ENCODE data around the gene MAP3K6.

MAP3K6 gene

DNA sequence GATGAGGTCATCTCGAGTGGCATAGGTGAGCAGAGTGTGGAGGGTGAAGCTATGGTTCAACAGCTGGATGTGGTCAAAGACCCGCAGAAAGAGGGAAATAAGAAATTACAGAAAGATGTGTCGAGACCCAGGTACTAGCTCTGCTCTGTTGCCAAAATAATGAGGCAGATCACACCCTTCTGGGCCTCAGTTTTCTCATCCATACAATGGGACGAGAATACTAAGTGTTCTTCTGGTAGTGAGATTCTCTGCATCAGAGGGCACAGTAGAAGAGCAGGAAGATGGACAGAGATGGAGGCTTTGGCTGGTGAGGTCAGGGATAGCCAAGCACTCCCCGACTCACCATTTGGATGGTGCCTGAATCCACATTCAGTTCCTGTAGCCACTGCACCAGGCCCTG is 11.1 kb downstream of the MAP3K6 start:
- DNase-seq (ENCODE audit: low read depth): no peak

DNA sequence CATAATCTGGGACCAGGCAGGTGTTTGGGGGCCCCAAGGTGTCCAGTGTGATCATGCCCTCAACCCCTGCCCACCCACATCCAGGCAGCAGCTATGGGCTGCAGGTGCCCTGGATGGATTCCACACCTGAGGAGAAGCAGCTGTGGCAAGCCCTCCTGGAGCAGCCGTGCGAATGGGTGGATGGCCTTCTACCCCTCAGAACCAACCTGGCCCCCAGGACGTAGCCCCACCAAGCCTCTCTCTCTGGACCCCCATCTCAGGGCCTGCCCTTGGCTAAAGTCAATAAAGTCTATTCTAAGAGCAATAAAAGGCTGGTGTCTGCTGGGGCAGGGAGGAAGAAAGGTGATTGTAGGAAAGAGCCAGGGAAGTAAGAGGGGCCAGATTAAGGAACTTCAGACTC is 13.1 kb downstream of the MAP3K6 start:
- no peak for DNase-seq (ENCODE audit: low read depth)

DNA sequence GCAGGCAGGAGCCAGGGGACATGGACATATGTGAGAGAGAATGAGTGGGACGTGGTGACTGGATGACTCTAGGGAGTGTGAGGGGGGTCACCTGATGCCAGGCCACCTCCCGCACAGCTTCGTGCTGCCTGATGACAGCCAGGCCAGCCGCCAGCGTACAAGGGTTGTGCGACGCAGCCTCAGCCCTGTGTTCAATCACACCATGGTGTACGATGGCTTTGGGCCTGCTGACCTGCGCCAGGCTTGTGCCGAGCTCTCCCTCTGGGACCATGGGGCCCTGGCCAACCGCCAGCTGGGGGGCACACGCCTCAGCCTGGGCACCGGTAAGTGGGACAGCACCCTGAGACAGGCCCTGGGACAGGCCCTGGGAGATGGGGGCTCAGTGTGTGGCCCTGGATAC is 13.6 kb downstream of the MAP3K6 start:
- no peak for DNase-seq (ENCODE audit: low read depth)

DNA sequence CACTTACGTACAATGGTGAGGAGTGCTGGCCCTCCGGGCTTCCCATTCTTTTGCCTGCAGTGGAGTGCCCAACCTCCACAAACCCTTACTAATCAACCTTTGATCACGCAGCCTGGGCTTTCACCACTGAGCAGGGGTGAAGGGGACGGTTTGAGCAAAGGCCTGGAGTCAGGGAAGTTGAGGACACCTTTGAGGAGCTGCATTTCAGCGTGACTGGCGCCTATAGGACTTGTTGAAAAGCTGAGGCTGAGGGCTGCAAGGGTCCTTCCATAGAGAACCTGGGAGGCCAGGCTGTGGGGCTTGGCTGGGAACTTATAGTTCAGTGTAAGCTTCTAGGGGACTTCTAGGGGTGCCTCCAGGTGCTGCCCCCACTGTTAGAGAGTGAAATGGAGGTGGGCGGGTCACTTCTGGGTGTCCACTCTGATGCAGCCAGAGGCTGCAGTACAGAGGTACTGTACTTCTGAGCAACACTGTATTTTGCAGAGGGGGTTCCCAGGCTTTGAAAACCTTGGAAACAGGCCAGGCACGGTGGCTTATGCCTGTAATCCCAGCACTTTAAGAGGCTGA is 15.1 kb downstream of the MAP3K6 start:
- no peak for DNase-seq (ENCODE audit: low read depth)

DNA sequence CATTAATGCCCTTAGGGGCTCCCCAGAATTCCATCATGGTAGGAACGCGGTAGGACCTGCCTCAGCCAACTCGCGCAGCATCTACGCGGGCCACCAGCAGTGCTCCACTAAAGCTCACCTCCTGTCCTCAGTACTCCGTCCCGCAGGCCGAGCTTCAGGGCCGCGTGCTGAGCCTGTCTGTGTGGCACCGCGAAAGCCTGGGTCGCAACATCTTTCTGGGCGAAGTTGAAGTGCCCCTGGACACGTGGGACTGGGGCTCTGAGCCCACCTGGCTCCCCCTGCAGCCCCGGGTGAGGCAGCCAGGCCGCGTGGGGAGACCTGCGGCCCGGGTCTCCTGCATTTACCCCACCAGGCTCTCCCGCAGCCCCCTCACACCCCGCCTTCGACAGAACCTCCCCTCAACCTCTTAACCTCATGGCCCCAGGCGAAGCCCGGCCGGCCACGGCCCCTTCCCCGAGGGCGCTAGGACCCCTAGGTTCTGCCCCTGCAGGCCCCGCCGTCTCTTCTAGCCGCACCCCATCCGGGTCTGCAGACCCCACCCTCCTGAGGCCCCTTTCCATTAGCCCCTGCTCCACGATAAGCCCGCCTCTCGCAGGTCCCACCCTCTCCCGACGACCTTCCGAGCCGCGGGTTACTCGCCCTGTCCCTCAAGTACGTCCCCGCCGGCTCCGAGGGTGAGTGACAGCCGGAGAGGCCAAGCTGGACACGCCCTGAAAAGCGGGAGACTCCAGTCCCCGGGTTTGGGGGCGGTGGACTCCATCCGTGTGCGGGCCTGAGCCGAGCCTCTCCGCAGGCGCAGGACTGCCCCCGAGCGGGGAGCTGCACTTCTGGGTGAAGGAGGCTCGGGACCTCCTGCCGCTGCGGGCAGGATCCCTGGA is 15.9 kb downstream of the MAP3K6 start:
- no peak for DNase-seq (ENCODE audit: low read depth)

DNA sequence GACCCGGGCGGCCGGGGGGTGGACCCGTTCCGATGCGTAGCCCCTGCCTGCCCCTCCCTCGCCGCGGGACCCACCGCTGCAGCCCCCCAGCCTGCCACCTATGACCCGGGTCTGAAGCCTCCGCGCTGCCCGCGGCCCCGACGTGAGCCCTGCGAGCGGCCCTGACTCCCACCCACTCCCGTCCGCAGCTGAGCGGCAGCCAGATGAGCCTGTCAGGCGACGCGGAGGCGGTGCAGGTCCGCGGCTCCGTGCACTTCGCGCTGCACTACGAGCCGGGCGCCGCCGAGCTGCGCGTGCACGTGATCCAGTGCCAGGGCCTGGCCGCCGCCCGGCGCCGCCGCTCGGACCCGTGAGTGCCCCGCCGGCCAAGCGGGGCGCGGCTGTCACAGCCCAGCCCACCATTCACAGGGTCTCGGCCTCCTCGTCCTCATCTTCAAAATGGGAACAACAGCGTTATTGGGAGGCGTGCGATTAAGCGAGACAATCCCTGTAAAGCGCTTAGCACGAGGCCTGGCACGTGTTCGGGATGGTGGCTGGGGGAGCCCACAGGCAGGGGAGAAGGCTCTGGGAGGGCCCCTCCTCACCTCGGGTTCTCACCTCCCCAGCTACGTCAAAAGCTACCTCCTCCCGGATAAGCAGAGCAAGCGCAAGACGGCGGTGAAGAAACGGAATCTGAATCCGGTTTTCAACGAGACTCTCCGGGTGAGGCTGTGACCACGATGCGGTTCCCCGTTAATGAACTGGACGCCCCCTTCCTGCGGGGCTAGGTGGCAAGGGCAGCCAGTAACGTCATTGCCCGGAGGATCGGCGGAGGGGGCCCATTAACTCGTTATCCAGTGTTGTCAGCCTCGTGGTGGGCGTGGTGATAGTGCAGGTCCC is 16.7 kb downstream of the MAP3K6 start:
- DNase-seq (ENCODE audit: low read depth): no peak

DNA sequence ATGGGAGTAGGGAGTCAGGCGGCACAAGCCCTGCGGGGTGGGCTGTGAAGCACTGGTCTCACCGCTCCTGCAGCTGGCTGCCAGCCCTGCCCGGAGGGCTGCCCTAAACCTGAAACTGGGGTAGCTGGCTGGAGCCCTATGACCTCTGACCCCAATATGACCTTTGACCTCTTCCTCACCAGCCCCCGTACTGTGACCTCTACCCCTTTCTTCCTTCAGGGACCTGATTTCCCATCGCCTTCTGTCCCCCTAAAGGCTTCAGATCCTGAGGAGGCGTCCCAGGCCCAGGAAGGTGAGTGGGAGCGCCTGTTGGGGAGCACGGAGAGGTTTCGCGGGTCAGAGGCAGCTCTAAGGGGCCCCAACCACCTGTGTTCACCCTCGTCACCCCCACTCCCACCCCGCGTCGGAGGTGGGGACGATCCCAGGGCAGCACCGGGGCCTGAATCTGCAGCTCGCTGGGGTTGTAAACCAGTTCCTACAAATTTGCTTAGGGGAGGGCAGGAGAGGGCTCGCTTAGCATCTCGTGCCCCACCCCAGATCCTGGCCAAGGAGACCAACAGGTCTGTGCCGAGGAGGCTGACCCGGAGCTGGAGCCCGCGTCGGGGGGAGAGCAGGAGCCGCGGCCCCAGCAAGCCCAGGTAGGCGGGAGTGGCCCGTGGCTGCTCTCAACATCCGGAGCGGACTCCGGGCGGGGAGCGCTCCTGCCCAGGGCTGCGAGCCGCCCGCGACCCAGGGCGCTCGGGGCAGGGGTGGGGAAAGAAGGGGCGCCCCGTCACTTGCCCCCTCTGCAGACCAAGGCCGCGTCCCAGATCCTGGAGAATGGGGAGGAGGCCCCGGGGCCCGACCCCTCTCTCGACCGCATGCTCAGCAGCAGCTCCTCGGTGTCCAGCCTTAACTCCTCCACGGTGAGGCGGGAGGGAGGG is 17.6 kb downstream of the MAP3K6 start:
- no peak for DNase-seq (ENCODE audit: low read depth)

DNA sequence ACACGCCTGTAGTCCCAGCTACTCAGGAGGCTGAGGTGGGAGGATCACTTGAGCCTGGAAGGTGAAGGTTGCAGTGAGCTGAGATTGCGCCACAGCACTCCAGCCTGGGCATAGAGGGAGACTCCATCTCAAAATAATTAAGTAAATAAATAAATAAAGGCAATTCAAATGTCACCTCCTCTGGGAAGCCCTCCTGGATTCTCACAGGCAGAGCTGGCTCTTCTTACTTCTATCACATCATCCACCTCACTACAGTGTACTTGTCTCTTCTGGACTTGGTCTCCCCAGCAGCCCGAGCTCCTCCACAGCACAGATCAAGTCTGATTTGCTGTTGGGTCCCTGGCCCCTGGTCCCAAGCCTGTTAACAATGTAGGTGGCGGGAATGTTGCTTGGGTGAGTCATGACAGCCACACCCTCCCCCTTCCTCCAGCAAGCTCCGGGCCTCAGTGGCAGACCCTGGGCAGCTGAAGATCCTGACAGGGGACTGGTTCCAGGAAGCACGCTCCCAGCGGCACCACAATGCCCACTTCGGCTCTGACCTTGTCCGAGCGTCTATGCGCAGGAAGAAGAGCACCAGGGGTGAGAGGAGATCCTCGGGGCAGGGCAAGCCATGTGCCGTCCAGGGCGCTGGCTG is 19.7 kb downstream of the MAP3K6 start:
- no peak for DNase-seq (ENCODE audit: low read depth)

DNA sequence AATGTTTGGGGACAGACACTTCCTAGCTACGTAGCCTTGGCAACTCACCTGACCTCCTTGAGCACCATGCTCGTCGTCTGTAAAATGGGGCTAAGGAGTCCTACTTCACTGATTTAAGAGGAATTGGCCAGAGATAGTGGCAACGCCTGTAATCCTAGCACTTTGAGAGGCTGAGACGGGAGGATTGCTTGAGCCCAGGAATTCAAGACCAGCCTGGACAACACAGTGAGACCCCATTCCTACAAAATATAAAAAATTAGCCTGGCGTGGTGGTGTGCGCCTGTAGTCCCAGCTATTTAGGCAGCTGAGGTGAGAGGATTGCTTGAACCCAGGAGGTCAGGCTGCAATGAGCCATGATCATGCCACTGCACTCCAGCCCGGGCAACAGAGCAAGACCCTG is 20.4 kb downstream of the MAP3K6 start:
- DNase-seq (ENCODE audit: low read depth): no peak

DNA sequence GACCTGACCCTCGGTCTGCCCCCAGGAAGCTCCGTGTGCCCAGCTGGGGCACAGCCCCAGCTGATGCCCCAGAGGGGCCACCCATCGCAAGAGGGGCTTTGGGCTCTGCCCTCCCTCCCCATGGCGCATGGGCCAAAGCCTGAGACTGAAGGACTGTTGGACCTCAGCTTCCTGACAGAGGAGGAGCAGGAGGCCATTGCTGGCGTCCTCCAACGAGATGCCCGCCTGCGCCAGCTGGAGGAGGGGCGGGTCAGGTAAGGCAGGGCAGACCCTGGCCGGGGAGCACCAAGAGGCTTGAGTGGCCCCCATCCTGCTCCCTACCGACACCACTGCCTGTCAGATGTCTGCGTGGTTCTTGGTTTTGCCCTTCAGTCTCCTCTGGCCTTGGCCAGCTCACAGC is 21.5 kb downstream of the MAP3K6 start:
- DNase-seq (ENCODE audit: low read depth): no peak

DNA sequence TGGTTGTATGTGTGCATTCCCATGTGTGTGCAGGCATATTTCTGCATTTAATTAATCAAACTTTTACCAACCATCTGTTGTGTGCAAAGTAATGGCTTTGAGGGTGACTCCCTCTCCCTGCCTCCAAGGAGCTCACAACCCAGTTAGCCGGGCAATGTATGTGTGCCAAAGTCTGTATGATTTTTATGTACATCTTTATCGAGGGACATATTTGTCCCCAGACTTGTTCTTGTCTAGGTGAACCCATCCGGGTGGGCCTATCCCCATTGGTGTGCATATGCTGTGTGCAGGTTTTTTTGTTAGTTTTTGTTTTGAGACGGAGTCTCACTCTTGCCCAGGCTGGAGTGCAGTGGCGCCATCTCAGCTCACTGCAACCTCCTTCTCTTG is 23.1 kb downstream of the MAP3K6 start:
- DNase-seq (ENCODE audit: low read depth): no peak

DNA sequence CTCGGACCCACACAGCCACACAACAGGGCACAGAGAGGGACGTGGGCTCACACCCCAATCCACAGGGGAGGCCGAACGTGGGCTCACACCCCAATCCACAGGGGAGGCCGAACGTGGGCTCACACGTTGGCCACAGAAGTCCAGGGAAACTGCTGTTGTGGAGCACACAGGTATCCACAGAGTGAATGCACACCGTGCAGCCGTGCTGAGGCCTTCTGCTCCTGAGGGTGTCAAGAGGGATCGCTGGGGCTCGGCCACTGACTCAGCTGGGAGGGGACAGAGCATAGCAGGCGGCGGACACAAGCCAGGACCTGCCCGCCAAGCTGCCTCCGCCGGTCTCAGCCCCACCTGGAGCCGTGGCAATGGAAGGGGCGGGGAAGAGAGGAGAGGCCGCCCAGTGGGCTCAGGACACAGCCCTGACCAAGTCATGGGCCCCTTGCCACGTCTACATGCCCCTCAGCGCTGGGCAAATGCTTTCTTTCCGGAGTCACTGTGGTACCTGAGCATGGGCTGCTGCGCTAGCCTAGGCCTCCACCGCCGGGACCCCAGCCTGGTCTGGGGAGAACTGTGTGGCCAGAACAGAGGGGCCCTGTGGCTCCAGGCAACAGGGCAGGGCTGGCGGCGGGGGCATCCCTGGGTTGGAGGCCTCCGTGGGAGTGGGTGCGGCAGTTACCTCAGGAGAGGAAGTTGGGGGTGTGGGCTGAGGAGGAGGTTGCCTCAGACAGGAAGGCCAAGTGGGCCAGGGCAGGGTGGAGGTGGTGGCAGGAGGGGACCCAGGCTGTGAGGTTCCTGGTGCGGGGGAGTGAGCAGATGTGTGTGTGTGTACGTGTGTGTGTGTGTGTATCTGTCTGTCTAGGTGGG is 23.8 kb downstream of the MAP3K6 start:
- no peak for DNase-seq (ENCODE audit: low read depth)

DNA sequence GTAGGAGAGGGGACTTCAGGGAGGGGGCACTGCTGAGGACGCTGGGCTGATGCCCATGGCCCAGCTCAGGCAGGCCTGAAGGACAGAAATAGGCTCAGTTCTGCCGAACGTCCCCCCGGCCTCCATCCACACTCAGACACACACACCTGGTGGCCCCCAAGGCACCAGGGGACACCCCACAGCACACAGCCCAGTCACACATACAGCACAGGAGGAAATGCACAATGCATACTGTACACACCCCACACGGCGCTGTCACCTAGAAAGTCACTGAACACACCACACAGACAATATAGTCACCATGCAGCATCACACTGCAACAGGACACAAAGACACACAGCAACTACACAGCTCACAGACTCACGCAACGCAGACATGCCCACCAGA is 24.4 kb downstream of the MAP3K6 start:
- no peak for DNase-seq (ENCODE audit: low read depth)

DNA sequence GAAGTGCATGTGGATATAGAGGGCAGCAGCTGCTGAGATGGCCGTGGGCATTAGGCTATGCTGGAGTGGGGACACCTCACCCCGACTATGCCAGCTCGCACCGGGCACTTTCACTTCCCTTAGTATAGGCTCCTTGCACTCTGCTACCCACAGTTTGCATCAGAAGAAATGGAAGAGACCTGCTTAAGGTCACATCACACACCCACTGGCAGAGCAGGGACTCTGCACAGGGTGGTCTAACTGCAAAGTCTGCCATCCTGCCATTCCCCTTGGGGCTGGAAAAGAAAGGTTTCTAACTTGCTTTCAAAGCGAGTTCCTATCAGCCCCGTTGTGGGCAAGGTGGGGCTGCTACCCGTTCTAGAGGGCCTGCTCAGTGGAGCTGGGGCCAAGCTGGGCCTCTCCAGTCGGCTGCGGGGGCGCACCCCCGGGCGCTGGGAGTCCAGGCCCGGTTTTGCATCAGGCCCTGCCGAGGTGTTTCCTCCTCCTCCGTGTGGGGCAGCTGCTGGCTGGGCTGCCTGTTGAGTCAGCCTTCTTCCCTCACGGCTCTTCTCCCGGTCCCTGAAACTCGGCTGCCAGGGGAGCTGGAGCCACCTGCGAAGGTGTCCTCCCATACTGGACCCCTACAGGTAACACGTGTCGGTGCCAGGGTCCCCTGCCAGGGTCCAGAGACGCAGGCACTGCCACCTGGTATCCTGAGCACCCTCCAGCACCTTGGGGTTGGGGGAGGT is 25.1 kb downstream of the MAP3K6 start, which contains the start of gene SYTL1:
Gene SYTL1 (plus strand): TSS at position 498 of the 728 bp plus-strand sequence. CDS start 3,313 bp downstream, outside the sequence.
- no peak for DNase-seq (ENCODE audit: low read depth)

DNA sequence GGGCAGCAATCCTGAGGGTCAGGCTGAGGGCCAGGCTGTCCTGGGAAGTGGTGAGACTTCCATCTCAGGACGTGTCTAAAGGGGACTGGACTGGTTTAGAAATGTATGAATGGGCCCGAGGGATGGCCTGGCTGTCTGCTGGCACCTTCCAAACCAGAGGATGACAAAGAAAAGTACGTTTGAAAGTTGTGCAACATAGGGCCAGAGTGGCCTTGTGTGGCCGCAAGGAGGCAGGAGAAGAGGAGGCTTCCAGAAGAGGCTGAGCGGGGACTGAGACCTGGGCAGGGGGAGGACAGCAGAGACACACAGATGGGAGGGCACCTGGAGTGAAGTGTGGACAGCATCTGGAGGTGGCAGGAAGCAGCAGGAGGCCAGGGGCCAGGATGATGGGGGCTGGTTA is 27.5 kb downstream of the MAP3K6 start:
- no peak for DNase-seq (ENCODE audit: low read depth)

DNA sequence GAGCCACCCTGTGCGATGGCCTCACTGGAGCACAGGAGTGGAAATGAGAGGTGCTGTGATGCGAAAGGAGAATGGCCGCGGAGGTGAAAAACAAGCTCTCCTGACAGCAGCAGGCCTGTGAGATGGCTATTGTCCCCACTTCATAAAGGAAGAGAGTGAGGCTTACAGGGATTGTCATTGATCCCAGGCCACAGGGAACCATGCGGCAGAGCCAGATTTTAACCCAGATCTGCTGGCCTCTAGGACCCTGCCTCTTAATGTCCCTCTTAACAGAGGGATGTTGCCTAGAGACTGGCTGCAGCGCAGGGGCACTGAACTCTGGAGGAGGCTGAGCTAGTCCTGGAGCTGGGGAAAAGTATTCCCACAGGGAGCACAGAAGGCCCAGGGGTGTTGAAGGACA is 28.0 kb downstream of the MAP3K6 start:
- DNase-seq (ENCODE audit: low read depth): no peak

DNA sequence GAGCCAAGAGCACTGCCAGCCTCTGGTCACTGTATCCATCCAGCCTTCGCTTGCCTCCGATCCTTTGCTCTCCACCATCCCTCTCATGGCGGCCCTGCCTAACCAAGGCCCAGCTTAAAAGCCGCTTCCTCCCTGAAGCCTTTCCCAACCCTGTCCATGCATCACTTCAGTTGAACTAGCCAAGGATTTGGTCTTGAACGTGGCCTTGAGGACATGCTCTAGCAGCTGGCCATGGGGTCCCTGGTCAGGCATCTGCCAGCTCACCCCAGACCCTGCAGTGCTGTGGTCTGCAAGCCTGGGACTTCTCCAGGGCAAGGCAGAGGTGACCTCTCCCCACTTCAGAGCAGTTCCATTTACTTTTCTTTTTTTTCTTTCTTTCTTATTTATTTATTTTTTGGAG is 30.0 kb downstream of the MAP3K6 start:
- no peak for DNase-seq (ENCODE audit: low read depth)

DNA sequence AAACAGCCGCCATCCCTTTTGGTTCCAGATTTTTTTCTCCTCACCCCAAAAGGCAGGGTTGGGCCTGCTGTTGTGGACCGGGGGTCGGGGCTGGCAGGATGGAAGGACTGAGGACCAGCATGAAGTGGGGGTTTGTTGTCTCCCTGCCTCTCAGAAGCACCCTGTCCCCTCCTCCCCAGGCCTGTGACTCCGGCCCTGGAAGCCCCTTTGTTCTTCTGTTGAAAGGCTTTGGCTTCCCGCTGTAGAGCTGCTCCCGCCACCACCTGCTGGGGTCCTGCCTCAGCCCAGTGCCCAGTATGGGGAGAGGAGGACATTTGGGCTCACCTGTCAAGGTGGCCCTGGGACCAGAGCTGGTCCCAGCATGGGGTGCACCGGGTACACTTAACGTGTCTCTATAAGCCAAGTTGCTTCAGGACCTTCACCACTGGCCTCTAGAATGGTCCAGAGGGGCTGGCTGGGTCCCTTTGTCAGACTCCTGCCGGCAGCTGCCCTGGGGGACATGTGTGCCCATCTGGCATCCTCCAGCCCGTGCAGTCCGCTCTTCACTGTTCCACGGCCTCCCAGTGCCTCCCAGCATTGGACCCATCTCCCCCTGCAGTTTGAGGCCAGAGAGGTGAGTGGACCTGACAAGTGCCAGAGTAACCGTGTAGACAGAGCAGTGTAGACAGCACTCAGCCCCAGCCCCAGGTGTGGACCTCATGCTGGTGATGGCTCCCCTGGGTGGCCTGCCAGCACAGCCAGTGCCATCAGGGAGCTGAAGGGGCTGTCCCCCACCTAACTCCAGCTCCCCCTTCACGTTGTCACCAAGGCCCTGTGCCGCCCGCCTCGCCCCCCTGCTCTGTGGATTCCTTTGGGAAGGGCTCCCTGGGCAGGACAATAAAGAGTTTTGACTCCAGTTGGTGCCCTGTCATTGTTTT is 31.0 kb downstream of the MAP3K6 start:
- DNase-seq (ENCODE audit: low read depth): no peak

All from HS-27A (cell line).